ENCODE results near the gene ZBTB24. TPM values are rescaled to one million over a fixed set of nuclear protein-coding genes. Genes with fewer than 3 reads are reported as not detected.

ZBTB24 gene
- total RNA-seq, 3 donors from 2014 or later, result 6.5 to 7.7 (median 6.9) TPM

GRCh38 chr6:109507490-109508072 lies 24.6 kb upstream of the ZBTB24 start:
- Histone ChIP-seq H3K4me1 (ENCODE audit: low read depth) (no peaks in the 10 kb centered on the region), H3K36me3 (ENCODE audit: low read depth) (no peaks in the 10 kb centered on the region), H3K4me3 (no peak overlapping the region), H3K9me3 (no peaks in the 10 kb centered on the region)
- intact Hi-C loops (cut with DNase I, micrococcal nuclease), result no loop called here
- ATAC-seq, result no peak
- no peak for DNase-seq
- TF ChIP-seq, protein P1, sequence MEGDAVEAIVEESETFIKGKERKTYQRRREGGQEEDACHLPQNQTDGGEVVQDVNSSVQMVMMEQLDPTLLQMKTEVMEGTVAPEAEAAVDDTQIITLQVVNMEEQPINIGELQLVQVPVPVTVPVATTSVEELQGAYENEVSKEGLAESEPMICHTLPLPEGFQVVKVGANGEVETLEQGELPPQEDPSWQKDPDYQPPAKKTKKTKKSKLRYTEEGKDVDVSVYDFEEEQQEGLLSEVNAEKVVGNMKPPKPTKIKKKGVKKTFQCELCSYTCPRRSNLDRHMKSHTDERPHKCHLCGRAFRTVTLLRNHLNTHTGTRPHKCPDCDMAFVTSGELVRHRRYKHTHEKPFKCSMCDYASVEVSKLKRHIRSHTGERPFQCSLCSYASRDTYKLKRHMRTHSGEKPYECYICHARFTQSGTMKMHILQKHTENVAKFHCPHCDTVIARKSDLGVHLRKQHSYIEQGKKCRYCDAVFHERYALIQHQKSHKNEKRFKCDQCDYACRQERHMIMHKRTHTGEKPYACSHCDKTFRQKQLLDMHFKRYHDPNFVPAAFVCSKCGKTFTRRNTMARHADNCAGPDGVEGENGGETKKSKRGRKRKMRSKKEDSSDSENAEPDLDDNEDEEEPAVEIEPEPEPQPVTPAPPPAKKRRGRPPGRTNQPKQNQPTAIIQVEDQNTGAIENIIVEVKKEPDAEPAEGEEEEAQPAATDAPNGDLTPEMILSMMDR (IDR thresholded peaks at IDR 0.05), result no peak

DNA sequence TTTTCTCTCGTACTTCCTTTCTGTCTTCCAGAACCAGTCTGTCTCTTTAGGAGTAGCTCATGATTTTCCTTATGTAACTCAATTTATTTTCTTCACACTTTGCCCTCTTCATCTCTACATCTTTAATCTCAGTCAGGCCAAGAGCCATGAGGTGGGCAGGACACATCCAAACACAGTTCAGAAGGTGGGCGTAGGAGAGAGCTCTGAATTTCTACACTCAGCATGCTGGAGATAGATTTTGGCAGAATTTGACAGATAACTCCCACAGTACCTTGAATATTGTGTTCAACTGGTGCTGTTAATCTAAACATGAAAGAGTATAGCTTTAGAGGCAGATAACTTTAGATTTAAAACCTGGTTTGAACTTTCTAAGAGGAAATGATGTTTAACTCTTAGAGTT lies 23.8 kb upstream of the ZBTB24 start:
- Histone ChIP-seq H3K4me1 (ENCODE audit: low read depth) (no peaks in the 10 kb centered on the region), H3K36me3 (ENCODE audit: low read depth) (no peaks in the 10 kb centered on the region), H3K4me3 (no peak overlapping the region), H3K9me3 (no peaks in the 10 kb centered on the region)
- intact Hi-C loops (cut with DNase I, micrococcal nuclease), result no loop called here
- ATAC-seq (no peak), DNase-seq (no peak)
- TF ChIP-seq, protein P1 (IDR thresholded peaks at IDR 0.05), result no peak

DNA sequence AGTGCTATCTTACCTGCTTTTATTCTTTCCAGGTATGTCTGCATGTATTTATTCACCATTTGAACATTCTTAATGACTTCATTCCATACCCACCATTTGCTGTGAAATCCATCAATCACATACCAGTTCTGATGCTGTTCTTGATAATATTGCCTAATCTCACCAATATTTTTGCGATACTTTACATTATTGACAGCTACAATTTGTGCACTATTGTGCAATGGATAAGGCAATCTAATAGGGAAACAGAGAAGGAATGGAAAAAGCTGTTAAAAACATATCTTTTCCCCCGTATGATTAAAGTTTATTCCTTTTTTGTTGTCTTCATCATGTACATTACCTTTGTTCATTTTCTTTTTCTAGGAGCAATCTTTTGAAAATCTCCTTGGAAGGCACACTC lies 23.3 kb upstream of the ZBTB24 start:
- H3K4me3 ChIP-seq, result no peak overlapping the region
- H3K36me3 ChIP-seq (ENCODE audit: low read depth), result no peaks in the 10 kb centered on the region
- no peak for ATAC-seq
- intact Hi-C loops (cut with DNase I, micrococcal nuclease), result no loop called here
- no peaks in the 10 kb centered on the region for H3K4me1 ChIP-seq (ENCODE audit: low read depth)
- no peaks in the 10 kb centered on the region for H3K9me3 ChIP-seq
- TF ChIP-seq, protein P1 (IDR thresholded peaks at IDR 0.05), result no peak
- DNase-seq, result no peak

GRCh38 chr6:109503327-109504224 lies 20.6 kb upstream of the ZBTB24 start:
- H3K4me3 ChIP-seq, result no peak overlapping the region
- peak; percentile 76 for ATAC-seq
- TF ChIP-seq, protein P1 (IDR thresholded peaks at IDR 0.05), result no peak
- H3K36me3 ChIP-seq (ENCODE audit: low read depth), result no peaks in the 10 kb centered on the region
- DNase-seq, result peak in 1 of 3 donors; percentile 26
- intact Hi-C loops (cut with DNase I, micrococcal nuclease), result no loop called here
- no peaks in the 10 kb centered on the region for H3K4me1 ChIP-seq (ENCODE audit: low read depth)
- H3K9me3 ChIP-seq, result no peaks in the 10 kb centered on the region

- no peaks in the 10 kb centered on the region for H3K36me3 ChIP-seq (ENCODE audit: low read depth)
- no peaks in the 10 kb centered on the region for H3K4me1 ChIP-seq (ENCODE audit: low read depth)
- ATAC-seq, result no peak
- no peaks in the 10 kb centered on the region for H3K9me3 ChIP-seq
- H3K4me3 ChIP-seq, result no peak overlapping the region
- TF ChIP-seq, protein P1 (IDR thresholded peaks at IDR 0.05), result no peak
- intact Hi-C loops (cut with DNase I, micrococcal nuclease), result no loop called here
- DNase-seq, result no peak
These were observed 15.9 kb upstream of the ZBTB24 start for GRCh38 chr6:109498936-109499335.

Data from mucosa of descending colon (tissue), 3 donors.